Measurements from ENCODE around the gene RAB37. TPM values are rescaled to one million over a fixed set of nuclear protein-coding genes. Genes with fewer than 3 reads are reported as not detected.

The RAB37 gene
- total RNA-seq, 1 donor, result 0.09 TPM

DNA sequence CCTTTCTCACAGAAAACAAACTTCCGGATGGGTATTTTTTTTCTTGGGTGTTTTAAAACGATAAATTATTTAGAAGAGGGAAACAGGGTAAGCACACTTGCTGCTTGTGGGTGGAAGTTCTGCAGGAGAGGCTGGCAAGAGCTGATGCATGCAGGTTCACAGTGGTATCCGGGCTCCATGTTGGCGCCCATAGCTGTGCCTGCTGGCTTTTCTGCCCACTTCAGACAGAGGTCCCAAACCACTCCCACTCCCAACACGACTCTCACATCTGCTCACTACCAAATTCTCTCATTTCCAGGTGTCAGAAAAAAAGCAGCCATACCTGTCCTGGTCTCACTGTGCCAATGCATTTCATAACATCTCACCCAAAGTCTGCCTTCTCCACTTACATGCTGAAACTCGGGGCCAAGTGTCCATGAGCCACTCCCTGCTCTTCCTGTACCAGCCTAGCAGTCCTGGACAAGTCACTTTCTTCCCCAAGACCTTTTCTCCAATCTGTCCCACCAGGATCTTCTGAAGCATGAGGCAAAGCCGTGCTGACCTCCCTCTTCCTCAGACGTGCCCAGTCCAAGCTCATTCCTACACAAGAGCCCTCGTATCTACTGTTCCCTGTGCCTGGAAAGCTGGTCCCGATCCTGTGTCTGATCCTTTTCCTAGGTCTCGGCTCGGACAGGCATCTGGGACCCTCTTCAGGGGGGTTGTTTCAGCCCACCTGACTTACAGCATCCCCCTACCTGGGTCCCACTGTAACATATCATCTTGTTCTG is 25.8 kb upstream of the RAB37 start:
- no peak for DNase-seq (ENCODE audit: low read depth)
- TF ChIP-seq, protein P1, sequence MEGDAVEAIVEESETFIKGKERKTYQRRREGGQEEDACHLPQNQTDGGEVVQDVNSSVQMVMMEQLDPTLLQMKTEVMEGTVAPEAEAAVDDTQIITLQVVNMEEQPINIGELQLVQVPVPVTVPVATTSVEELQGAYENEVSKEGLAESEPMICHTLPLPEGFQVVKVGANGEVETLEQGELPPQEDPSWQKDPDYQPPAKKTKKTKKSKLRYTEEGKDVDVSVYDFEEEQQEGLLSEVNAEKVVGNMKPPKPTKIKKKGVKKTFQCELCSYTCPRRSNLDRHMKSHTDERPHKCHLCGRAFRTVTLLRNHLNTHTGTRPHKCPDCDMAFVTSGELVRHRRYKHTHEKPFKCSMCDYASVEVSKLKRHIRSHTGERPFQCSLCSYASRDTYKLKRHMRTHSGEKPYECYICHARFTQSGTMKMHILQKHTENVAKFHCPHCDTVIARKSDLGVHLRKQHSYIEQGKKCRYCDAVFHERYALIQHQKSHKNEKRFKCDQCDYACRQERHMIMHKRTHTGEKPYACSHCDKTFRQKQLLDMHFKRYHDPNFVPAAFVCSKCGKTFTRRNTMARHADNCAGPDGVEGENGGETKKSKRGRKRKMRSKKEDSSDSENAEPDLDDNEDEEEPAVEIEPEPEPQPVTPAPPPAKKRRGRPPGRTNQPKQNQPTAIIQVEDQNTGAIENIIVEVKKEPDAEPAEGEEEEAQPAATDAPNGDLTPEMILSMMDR (IDR thresholded peaks at IDR 0.05; ENCODE audit: insufficient read depth, low read length), result no peak

DNA sequence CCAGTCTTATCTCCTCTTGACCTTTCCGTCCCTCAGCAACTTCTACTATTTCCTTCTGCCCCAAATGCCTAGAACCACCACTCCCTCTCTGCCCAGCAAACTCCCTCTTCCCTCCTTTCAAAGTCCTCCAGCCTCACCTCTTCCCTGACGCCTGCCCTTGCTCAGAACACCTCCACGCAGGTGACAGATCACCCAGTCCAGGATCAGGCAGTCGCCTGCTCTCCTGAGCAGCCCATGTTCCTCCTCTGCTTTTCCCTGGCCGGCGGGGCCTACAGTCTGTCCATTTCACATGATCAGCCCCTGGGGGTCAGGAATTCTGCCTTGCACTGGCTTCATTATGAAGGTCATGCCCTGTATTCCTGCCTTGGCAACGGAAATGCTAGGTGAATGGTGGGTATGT is 24.8 kb upstream of the RAB37 start:
- H3K4me3 ChIP-seq (ENCODE audit: low read depth, low read length), result no peak overlapping the region
- TF ChIP-seq, protein P1 (IDR thresholded peaks at IDR 0.05; ENCODE audit: insufficient read depth, low read length), result no peak

More for the DNA sequence above, 25.8 kb upstream of the RAB37 start:
- H3K4me3 ChIP-seq (ENCODE audit: low read depth, low read length), result no peak overlapping the region

DNA sequence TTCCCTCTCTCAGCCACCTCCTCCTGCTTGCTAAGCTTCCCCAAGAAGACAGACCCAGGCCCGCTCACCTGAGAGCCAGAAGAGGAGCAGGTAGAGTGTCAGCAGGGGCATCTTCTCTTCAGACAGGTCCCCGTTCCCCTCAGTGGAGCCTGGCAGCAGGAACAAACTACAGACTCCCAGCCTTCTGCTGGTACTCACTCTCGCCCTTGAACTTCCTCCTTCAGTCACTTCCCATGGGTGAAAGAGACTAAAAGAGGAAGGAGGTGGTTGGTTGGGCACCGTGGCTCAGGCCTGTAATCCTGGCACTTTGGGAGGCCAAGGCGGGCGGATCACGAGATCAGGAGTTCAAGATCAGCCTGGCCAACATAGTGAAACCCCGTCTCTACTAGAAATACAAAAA is 24.3 kb upstream of the RAB37 start, which contains the start of gene CD300LF:
Gene CD300LF, minus strand, starts transcription at position 168 of the 400 bp plus-strand sequence. Its CDS starts 57 bp downstream, at position 111.
- TF ChIP-seq, protein P1 (IDR thresholded peaks at IDR 0.05; ENCODE audit: insufficient read depth, low read length), result no peak
- no peak for DNase-seq (ENCODE audit: low read depth)
- H3K4me3 ChIP-seq (ENCODE audit: low read depth, low read length), result no peak within 1 kb of the TSS

More for the DNA sequence above, 24.8 kb upstream of the RAB37 start:
- no peak for DNase-seq (ENCODE audit: low read depth)

DNA sequence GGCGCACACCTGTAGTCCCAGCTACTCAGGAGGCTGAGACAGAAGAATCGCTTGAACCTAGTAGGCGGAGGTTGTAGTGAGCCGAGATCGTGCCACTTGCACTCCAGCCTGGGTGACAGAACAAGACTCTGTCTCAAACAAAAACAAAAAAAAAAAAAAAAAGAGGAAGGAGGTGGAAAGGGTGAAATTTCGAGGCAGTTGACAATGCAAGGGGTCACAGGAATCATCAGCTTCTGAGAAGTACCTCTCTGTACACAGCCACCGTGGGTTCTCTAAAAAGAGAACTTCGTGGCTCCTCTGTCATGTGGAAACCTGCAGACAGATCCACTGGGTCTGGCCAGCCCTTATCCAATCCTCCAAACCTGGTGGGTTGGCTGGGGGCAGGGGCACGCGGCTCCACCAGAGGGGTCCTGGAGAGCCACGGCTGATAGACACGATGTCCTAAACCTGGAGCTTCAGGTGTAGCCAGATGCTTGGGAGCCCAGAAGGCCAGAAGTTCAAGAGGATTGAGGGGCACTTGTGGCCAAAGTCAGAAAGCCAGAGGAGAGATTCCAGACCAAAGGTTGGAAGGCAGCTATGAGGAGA is 23.8 kb upstream of the RAB37 start:
- DNase-seq (ENCODE audit: low read depth), result no peak
- no peak overlapping the region for H3K4me3 ChIP-seq (ENCODE audit: low read depth, low read length)
- TF ChIP-seq, protein P1 (IDR thresholded peaks at IDR 0.05; ENCODE audit: insufficient read depth, low read length), result no peak

DNA sequence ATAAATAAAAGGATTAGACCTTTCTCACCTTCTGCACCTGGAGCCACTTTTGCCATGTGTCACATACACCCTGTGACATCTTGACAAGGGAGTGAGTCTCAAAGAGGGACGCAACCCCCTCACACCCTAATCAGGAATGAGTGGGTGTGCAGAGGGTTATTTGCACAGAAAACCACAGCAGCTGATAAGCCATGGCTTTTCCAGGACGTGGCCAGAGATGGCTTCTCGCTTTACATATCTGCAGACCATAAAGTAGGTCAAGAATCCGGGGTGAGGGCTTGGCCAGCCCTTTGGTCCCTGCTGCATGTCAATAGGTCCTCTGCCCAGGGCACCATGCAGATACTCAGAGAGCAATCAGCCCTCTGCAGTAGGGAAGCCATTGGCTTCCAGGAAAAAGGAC is 21.9 kb upstream of the RAB37 start:
- no peak overlapping the region for H3K4me3 ChIP-seq (ENCODE audit: low read depth, low read length)
- TF ChIP-seq, protein P1 (IDR thresholded peaks at IDR 0.05; ENCODE audit: insufficient read depth, low read length), result no peak
- no peak for DNase-seq (ENCODE audit: low read depth)

DNA sequence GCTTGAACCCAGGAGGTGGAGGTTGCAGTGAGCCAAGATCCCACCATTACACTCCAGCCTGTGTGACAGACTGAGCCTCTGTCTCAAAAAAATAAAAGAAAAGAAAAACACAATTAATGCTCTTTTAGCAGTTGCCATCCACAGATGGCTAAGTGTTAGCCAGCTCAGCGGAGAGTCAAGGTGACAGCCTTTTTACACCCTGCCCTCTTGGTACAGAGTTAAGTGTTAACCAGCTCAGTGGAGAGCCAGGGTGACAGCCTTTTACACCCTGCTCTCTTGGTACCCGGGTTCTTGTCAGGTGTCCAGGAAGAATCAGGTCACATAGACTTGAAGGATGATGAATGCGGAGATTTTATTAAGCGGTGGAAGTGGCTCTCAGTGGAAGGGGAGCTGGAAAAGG is 16.6 kb upstream of the RAB37 start:
- no peak for DNase-seq (ENCODE audit: low read depth)
- no peak overlapping the region for H3K4me3 ChIP-seq (ENCODE audit: low read depth, low read length)
- TF ChIP-seq, protein P1 (IDR thresholded peaks at IDR 0.05; ENCODE audit: insufficient read depth, low read length), result no peak
